Right cardiac atrium (tissue), 5 donors: Measurements from ENCODE around the gene ABCA13. TPM values are rescaled to one million over a fixed set of nuclear protein-coding genes. Genes with fewer than 3 reads are reported as not detected.
"Not testable (repeated sequence)": the region's sequence is repeated elsewhere in the genome, so short reads cannot be mapped to it uniquely, and the experiment has no call there.

Source experiments
- ATAC-seq, 2 donors: fragments of 200-7000 bp; cut with Tn5 transposase; one replicate each; pipeline versions ENCODE4 v1.8.0 to v1.9.1; 2020; ENCODE audit warnings: moderate library complexity in 2 of 2, mild to moderate bottlenecking in 1 of 2
- DNase-seq, 3 donors: peaks; one replicate each; pipeline ENCODE4 v3.0.0-alpha.2; 2020
- H3K27ac ChIP-seq: one replicate; pipeline ENCODE4 v1.5.1; 2013; ENCODE audit warnings: mild to moderate bottlenecking, low read length, control low read depth, moderate library complexity
- H3K27me3 ChIP-seq: one replicate; pipeline ENCODE4 v1.6.1; 2013; ENCODE audit not compliant: control insufficient read depth, insufficient read depth
- H3K4me1 ChIP-seq: one replicate; pipeline ENCODE4 v1.6.1; 2013; ENCODE audit warnings: low read length; ENCODE audit not compliant: control insufficient read depth, insufficient read depth
- H3K4me3 ChIP-seq: one replicate; pipeline ENCODE4 v1.5.1; 2013; ENCODE audit warnings: low read length, control low read depth
- H3K9me3 ChIP-seq: one replicate; pipeline ENCODE4 v1.6.1; 2013; ENCODE audit warnings: low read length; ENCODE audit not compliant: control insufficient read depth
- WGBS: extraction: QIAGEN DNeasy Blood & Tissue Kit; methylation state at CpG from one replicate; pipeline ENCODE4 v1.1.7; 2013; 5-methylcytosine and 5-hydroxymethylcytosine counted together
- intact Hi-C, 4 donors: fragments of 100-400 bp; cut with DNase I; formaldehyde crosslinking; loops; one replicate each; pipeline versions ENCODE4 v1.11.0 to v1.14.0; 2022 to 2023
- polyA plus RNA-seq: library from polyadenylated mRNA; stranded (reverse); fragments of 200-250 nt; gene quantifications from one replicate; pipeline ENCODE4 v1.2.3, GENCODE V29; 2013
- total RNA-seq, 4 donors: library from RNA; stranded (reverse); fragmentation: NEBNext Ultra II Directional; extraction: Animal tissue kit (Norgen Biotek cat#: 25700); gene quantifications; one replicate each; pipeline ENCODE4 v1.2.1, GENCODE V29; 2021
- donor health status: healthy with polysubstance abuse.
- donor health status: DM: no; HTN: yes; CAD: no.
- donor health status: DM: no; HTN: no; CAD: no.
- donor health status: DM: no; HTN: yes; CAD: no; lungs with severe emphysema.
- donor health status: DM: yes; HTN: yes; CAD: no.

Gene ABCA13
- total and polyA plus RNA-seq, 5 donors = not detected

- ATAC-seq (no peak), DNase-seq (no peak)
- Histone ChIP-seq H3K27ac (no peak overlapping the region), H3K4me1 (no peaks in the 10 kb centered on the region), H3K27me3 (no peaks in the 10 kb centered on the region), H3K4me3 (no peak overlapping the region), H3K9me3 (no peaks in the 10 kb centered on the region)
- intact Hi-C loops = no loop called here
- WGBS = 89% methylated on average over 2 of the region's 2 CpGs
Observed at GRCh38 chr7:48176356-48176893, 5.2 kb downstream of the ABCA13 start.

- ATAC-seq = no peak
Observed at GRCh38 chr7:48177271-48177670, 6.0 kb downstream of the ABCA13 start.

GRCh38 chr7:48179496-48180030 lies 8.3 kb downstream of the ABCA13 start:
- Histone ChIP-seq H3K9me3 (no peaks in the 10 kb centered on the region), H3K4me1 (no peaks in the 10 kb centered on the region), H3K4me3 (no peak overlapping the region), H3K27ac (no peak overlapping the region), H3K27me3 (no peaks in the 10 kb centered on the region)
- intact Hi-C loops = no loop called here
- ATAC-seq = no peak
- 74% methylated on average over 9 of the region's 9 CpGs for WGBS
- no peak for DNase-seq

More at GRCh38 chr7:48177271-48177670, 6.0 kb downstream of the ABCA13 start:
- Histone ChIP-seq H3K27me3 (no peaks in the 10 kb centered on the region), H3K4me1 (no peaks in the 10 kb centered on the region), H3K27ac (no peak overlapping the region), H3K4me3 (no peak overlapping the region), H3K9me3 (no peaks in the 10 kb centered on the region)
- intact Hi-C loops = no loop called here
- DNase-seq = no peak
- WGBS = 87% methylated on average over 11 of the region's 11 CpGs

- DNase-seq (no peak), ATAC-seq (no peak)
- no peak overlapping the region for H3K27ac ChIP-seq
- 88% methylated on average over 6 of the region's 6 CpGs for WGBS
- no peaks in the 10 kb centered on the region for H3K27me3 ChIP-seq
- no peaks in the 10 kb centered on the region for H3K4me1 ChIP-seq
- no peaks in the 10 kb centered on the region for H3K9me3 ChIP-seq
- H3K4me3 ChIP-seq = no peak overlapping the region
- intact Hi-C loops = no loop called here
Observed at GRCh38 chr7:48180981-48181380, 9.7 kb downstream of the ABCA13 start.

GRCh38 chr7:48182718-48183369 lies 11.6 kb downstream of the ABCA13 start:
- no peak for DNase-seq
- 68% methylated on average over 3 of the region's 3 CpGs for WGBS
- intact Hi-C loops = no loop called here
- H3K9me3 ChIP-seq = no peaks in the 10 kb centered on the region
- no peaks in the 10 kb centered on the region for H3K4me1 ChIP-seq
- no peak overlapping the region for H3K27ac ChIP-seq
- no peak for ATAC-seq
- no peak overlapping the region for H3K4me3 ChIP-seq
- no peaks in the 10 kb centered on the region for H3K27me3 ChIP-seq

- ATAC-seq = no peak
- H3K4me1 ChIP-seq = no peaks in the 10 kb centered on the region
- H3K27ac ChIP-seq = no peak overlapping the region
- intact Hi-C loops = no loop called here
- H3K27me3 ChIP-seq = no peaks in the 10 kb centered on the region
- no peaks in the 10 kb centered on the region for H3K9me3 ChIP-seq
- no peak overlapping the region for H3K4me3 ChIP-seq
- DNase-seq = no peak
- 80% methylated on average over 5 of the region's 5 CpGs for WGBS
Observed at GRCh38 chr7:48183370-48183743, 12.1 kb downstream of the ABCA13 start.

GRCh38 chr7:48183965-48184364 lies 12.7 kb downstream of the ABCA13 start:
- Histone ChIP-seq H3K4me1 (no peaks in the 10 kb centered on the region), H3K27ac (no peak overlapping the region), H3K27me3 (no peaks in the 10 kb centered on the region), H3K9me3 (no peaks in the 10 kb centered on the region), H3K4me3 (no peak overlapping the region)
- DNase-seq (no peak), ATAC-seq (no peak)
- WGBS = 58% methylated on average over 1 of the region's 1 CpG
- intact Hi-C loops = no loop called here

- ATAC-seq (no peak), DNase-seq (no peak)
- H3K27ac ChIP-seq = no peak overlapping the region
- H3K9me3 ChIP-seq = no peaks in the 10 kb centered on the region
- no peaks in the 10 kb centered on the region for H3K27me3 ChIP-seq
- no peaks in the 10 kb centered on the region for H3K4me1 ChIP-seq
- no peak overlapping the region for H3K4me3 ChIP-seq
- WGBS = 78% methylated on average over 12 of the region's 12 CpGs
- intact Hi-C loops = no loop called here
Observed at GRCh38 chr7:48188776-48189520, 17.7 kb downstream of the ABCA13 start.

GRCh38 chr7:48192996-48193395 lies 21.7 kb downstream of the ABCA13 start:
- no peaks in the 10 kb centered on the region for H3K9me3 ChIP-seq
- no peak for ATAC-seq
- H3K4me1 ChIP-seq = no peaks in the 10 kb centered on the region
- no peaks in the 10 kb centered on the region for H3K27me3 ChIP-seq
- no peak overlapping the region for H3K27ac ChIP-seq
- WGBS = 79% methylated on average over 1 of the region's 1 CpG
- DNase-seq = no peak
- no peak overlapping the region for H3K4me3 ChIP-seq
- intact Hi-C loops = no loop called here

GRCh38 chr7:48193421-48193820 lies 22.2 kb downstream of the ABCA13 start:
- DNase-seq (no peak), ATAC-seq (no peak)
- Histone ChIP-seq H3K27ac (no peak overlapping the region), H3K4me3 (no peak overlapping the region), H3K4me1 (no peaks in the 10 kb centered on the region), H3K27me3 (no peaks in the 10 kb centered on the region), H3K9me3 (no peaks in the 10 kb centered on the region)
- WGBS = 0% methylated on average over 1 of the region's 1 CpG
- intact Hi-C loops = no loop called here

- H3K27ac ChIP-seq, intact Hi-C loops, H3K27me3 ChIP-seq, DNase-seq, H3K4me1 ChIP-seq, ATAC-seq, H3K9me3 ChIP-seq, H3K4me3 ChIP-seq: not testable (repeated sequence)
- 71% methylated on average over 19 of the region's 19 CpGs for WGBS
Observed at GRCh38 chr7:48200946-48201589, 29.8 kb downstream of the ABCA13 start.
